ENCODE measurements around the gene PDE6D. TPM values are rescaled to one million over a fixed set of nuclear protein-coding genes. Genes with fewer than 3 reads are reported as not detected.

PDE6D gene
- total and polyA plus RNA-seq, 2 experiments from 2014 or later, result 35.2 to 55.6 TPM

DNA sequence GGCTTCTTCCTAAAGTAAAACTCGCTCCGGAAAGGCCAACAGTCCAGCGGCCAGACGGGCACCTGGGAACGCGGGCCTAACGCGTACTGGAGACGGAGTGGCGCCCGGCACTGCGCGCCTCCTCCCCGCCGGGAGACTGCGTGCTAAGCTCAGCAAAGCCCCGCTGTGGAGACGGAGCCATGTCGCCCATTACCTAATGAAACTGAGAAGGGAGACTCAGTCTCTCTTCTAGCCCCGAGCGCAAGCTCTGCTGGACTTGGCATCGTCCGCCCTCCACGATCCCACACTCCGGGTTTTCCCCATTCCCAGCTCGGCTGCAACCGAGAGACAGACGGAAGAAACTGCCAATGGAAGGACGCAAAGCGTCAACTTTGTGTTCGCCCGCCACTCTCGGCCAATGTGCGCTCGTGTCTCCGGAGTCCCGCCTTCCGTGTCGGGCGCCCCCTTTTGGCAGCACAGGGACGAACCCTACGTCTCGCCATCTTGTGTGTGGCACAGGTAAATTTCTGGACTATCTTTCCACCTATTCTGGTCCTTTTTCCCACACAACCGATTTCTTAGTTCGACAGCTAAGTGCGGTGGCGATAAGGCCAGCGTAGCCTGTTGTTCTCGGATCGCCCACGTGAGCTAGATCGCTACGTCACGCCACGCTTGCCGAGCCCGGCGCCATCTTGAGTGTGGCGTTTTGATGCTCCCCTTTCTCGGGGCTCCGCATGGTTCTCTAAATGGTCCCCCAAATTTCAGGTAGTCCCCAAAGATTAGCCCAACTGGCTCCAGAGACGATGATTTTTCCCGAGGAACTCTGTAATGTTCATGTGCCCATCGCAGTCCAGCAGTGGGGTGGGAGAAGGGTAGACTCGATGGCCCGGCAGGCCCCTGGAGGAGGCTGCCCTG is 74.1 kb downstream of the PDE6D start (continued):
- TF ChIP-seq EZH2 (IDR thresholded peaks at IDR 0.05; ENCODE audit: low read depth, unreplicated experiment) (no peak), STAT1 (IDR thresholded peaks at IDR 0.05; ENCODE audit: unreplicated experiment) (no peak)

DNA sequence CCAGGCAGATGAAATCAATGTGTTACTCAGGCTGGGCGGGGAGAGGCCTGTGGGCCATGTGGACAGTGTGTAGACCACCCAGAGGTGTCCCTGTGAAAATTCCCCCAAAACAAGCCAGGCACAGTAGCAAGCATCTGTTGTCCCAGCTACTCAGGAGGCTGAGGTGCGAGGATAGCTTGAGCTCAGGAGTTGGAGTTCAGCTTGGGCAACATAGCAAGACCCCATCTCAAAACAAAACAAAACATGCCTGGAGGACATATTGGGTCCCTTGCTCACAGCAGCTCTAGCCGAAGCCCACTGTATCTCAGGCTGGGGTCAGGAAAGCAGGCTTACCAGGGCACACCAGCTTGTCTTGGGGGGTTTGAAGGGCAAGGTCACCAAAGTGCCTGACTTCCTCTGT is 77.1 kb downstream of the PDE6D start:
- Histone ChIP-seq H2AFZ (no peak overlapping the region), H3F3A (replicated peaks; ENCODE audit: low read depth) (peaks cover 8% of the 10 kb centered on the region), H3K36me3 (ENCODE audit: insufficient read depth) (no peaks in the 10 kb centered on the region), H4K20me1 (replicated peaks; ENCODE audit: insufficient read depth) (no peaks in the 10 kb centered on the region; the same call in 1 of the 2 replicates), H3K79me2 (replicated peaks; ENCODE audit: insufficient read depth) (peaks cover 28% of the 10 kb centered on the region), H3K4me2 (no peak overlapping the region), H3K4me1 (ENCODE audit: insufficient read depth) (peaks cover 8% of the 10 kb centered on the region), H3K9me2 (ENCODE audit: insufficient read depth) (no peaks in the 10 kb centered on the region), H3K27me3 (ENCODE audit: insufficient read depth) (no peaks in the 10 kb centered on the region), H3K27ac (ENCODE audit: low read depth) (no peak overlapping the region), H3K4me3 (no peak overlapping the region)
- TF ChIP-seq NANOG (IDR thresholded peaks at IDR 0.05; ENCODE audit: borderline replicate concordance) (no peak), JUNB (IDR thresholded peaks at IDR 0.05; ENCODE audit: unreplicated experiment) (no peak), POLR2AphosphoS5 (IDR thresholded peaks at IDR 0.05; ENCODE audit: low read depth) (no peak), ZNF331 (CRISPR knock-in tag; IDR thresholded peaks at IDR 0.05; ENCODE audit: low read depth) (no peak), EZH2 (IDR thresholded peaks at IDR 0.05; ENCODE audit: low read depth, unreplicated experiment) (no peak)
- TF ChIP-seq, protein P1, sequence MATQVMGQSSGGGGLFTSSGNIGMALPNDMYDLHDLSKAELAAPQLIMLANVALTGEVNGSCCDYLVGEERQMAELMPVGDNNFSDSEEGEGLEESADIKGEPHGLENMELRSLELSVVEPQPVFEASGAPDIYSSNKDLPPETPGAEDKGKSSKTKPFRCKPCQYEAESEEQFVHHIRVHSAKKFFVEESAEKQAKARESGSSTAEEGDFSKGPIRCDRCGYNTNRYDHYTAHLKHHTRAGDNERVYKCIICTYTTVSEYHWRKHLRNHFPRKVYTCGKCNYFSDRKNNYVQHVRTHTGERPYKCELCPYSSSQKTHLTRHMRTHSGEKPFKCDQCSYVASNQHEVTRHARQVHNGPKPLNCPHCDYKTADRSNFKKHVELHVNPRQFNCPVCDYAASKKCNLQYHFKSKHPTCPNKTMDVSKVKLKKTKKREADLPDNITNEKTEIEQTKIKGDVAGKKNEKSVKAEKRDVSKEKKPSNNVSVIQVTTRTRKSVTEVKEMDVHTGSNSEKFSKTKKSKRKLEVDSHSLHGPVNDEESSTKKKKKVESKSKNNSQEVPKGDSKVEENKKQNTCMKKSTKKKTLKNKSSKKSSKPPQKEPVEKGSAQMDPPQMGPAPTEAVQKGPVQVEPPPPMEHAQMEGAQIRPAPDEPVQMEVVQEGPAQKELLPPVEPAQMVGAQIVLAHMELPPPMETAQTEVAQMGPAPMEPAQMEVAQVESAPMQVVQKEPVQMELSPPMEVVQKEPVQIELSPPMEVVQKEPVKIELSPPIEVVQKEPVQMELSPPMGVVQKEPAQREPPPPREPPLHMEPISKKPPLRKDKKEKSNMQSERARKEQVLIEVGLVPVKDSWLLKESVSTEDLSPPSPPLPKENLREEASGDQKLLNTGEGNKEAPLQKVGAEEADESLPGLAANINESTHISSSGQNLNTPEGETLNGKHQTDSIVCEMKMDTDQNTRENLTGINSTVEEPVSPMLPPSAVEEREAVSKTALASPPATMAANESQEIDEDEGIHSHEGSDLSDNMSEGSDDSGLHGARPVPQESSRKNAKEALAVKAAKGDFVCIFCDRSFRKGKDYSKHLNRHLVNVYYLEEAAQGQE (IDR thresholded peaks at IDR 0.05; ENCODE audit: unreplicated experiment), result no peak
- TF ChIP-seq, protein P2, sequence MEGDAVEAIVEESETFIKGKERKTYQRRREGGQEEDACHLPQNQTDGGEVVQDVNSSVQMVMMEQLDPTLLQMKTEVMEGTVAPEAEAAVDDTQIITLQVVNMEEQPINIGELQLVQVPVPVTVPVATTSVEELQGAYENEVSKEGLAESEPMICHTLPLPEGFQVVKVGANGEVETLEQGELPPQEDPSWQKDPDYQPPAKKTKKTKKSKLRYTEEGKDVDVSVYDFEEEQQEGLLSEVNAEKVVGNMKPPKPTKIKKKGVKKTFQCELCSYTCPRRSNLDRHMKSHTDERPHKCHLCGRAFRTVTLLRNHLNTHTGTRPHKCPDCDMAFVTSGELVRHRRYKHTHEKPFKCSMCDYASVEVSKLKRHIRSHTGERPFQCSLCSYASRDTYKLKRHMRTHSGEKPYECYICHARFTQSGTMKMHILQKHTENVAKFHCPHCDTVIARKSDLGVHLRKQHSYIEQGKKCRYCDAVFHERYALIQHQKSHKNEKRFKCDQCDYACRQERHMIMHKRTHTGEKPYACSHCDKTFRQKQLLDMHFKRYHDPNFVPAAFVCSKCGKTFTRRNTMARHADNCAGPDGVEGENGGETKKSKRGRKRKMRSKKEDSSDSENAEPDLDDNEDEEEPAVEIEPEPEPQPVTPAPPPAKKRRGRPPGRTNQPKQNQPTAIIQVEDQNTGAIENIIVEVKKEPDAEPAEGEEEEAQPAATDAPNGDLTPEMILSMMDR (conservative IDR thresholded peaks at IDR 0.05; ENCODE audit: low read depth in 2 of 2), result no peak
- TF ChIP-seq, protein P3, sequence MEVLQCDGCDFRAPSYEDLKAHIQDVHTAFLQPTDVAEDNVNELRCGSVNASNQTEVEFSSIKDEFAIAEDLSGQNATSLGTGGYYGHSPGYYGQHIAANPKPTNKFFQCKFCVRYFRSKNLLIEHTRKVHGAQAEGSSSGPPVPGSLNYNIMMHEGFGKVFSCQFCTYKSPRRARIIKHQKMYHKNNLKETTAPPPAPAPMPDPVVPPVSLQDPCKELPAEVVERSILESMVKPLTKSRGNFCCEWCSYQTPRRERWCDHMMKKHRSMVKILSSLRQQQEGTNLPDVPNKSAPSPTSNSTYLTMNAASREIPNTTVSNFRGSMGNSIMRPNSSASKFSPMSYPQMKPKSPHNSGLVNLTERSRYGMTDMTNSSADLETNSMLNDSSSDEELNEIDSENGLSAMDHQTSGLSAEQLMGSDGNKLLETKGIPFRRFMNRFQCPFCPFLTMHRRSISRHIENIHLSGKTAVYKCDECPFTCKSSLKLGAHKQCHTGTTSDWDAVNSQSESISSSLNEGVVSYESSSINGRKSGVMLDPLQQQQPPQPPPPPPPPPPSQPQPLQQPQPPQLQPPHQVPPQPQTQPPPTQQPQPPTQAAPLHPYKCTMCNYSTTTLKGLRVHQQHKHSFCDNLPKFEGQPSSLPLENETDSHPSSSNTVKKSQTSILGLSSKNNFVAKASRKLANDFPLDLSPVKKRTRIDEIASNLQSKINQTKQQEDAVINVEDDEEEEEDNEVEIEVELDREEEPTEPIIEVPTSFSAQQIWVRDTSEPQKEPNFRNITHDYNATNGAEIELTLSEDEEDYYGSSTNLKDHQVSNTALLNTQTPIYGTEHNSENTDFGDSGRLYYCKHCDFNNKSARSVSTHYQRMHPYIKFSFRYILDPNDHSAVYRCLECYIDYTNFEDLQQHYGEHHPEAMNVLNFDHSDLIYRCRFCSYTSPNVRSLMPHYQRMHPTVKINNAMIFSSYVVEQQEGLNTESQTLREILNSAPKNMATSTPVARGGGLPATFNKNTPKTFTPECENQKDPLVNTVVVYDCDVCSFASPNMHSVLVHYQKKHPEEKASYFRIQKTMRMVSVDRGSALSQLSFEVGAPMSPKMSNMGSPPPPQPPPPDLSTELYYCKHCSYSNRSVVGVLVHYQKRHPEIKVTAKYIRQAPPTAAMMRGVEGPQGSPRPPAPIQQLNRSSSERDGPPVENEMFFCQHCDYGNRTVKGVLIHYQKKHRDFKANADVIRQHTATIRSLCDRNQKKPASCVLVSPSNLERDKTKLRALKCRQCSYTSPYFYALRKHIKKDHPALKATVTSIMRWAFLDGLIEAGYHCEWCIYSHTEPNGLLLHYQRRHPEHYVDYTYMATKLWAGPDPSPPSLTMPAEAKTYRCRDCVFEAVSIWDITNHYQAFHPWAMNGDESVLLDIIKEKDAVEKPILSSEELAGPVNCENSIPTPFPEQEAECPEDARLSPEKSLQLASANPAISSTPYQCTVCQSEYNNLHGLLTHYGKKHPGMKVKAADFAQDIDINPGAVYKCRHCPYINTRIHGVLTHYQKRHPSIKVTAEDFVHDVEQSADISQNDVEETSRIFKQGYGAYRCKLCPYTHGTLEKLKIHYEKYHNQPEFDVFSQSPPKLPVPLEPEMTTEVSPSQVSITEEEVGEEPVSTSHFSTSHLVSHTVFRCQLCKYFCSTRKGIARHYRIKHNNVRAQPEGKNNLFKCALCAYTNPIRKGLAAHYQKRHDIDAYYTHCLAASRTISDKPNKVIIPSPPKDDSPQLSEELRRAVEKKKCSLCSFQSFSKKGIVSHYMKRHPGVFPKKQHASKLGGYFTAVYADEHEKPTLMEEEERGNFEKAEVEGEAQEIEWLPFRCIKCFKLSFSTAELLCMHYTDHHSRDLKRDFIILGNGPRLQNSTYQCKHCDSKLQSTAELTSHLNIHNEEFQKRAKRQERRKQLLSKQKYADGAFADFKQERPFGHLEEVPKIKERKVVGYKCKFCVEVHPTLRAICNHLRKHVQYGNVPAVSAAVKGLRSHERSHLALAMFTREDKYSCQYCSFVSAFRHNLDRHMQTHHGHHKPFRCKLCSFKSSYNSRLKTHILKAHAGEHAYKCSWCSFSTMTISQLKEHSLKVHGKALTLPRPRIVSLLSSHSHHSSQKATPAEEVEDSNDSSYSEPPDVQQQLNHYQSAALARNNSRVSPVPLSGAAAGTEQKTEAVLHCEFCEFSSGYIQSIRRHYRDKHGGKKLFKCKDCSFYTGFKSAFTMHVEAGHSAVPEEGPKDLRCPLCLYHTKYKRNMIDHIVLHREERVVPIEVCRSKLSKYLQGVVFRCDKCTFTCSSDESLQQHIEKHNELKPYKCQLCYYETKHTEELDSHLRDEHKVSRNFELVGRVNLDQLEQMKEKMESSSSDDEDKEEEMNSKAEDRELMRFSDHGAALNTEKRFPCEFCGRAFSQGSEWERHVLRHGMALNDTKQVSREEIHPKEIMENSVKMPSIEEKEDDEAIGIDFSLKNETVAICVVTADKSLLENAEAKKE (CRISPR knock-in tag; IDR thresholded peaks at IDR 0.05), result no peak
- ATAC-seq, result no peak
- Mint-ChIP-seq H3K27me3 (ENCODE audit: insufficient read depth, low read depth, poor library complexity) (peaks cover 23% of the 10 kb centered on the region), H3K9me3 (peaks cover 4% of the 10 kb centered on the region; the same call in 2 of the 3 replicates), H3K27ac (no peak overlapping the region), H3K36me3 (ENCODE audit: low read depth) (peaks cover 7% of the 10 kb centered on the region), H3K4me3 (no peak overlapping the region), H3K4me1 (peaks cover 2% of the 10 kb centered on the region; the same call in 1 of the 3 replicates)
- no peak for DNase-seq (ENCODE audit: low spot score)

Data from GM23338 (cell line).